HEK293T (cell line): Measurements from ENCODE around the gene TMEM259.

Experiments
- ARNT ChIP-seq: fragments of 450-650 bp; IDR thresholded peaks from 2 replicates; pipeline ENCODE4 v1.6.1; 2017; ENCODE audit warnings: mild to moderate bottlenecking
- BHLHE40 ChIP-seq: fragments of 450-650 bp; IDR thresholded peaks from 2 replicates; pipeline ENCODE4 v1.6.1; 2016; ENCODE audit warnings: mild to moderate bottlenecking, moderate library complexity, borderline replicate concordance
- CTBP1 ChIP-seq: fragments of 450-650 bp; IDR thresholded peaks from 2 replicates; pipeline ENCODE4 v1.6.1; 2016; ENCODE audit warnings: borderline replicate concordance
- ELF4 ChIP-seq: fragments of 450-650 bp; IDR thresholded peaks from 2 replicates; pipeline ENCODE4 v1.6.1; 2017; ENCODE audit warnings: antibody characterized with exemption
- FOXA1 ChIP-seq: fragments of 450-650 bp; IDR thresholded peaks from 2 replicates; pipeline ENCODE4 v1.6.1; 2016; ENCODE audit warnings: mild to moderate bottlenecking
- FOXK2 ChIP-seq: fragments of 450-650 bp; IDR thresholded peaks from 2 replicates; pipeline ENCODE4 v1.6.1; 2016; ENCODE audit warnings: mild to moderate bottlenecking
- FOXM1 ChIP-seq: fragments of 450-650 bp; IDR thresholded peaks from 2 replicates; pipeline ENCODE4 v1.6.1; 2017; ENCODE audit warnings: mild to moderate bottlenecking, borderline replicate concordance
- HDGF ChIP-seq: fragments of 450-650 bp; IDR thresholded peaks from 2 replicates; pipeline ENCODE4 v1.6.1; 2017; ENCODE audit warnings: antibody characterized with exemption, borderline replicate concordance
- NFRKB ChIP-seq: fragments of 450-650 bp; IDR thresholded peaks from 2 replicates; pipeline ENCODE4 v1.6.1; 2016; ENCODE audit warnings: mild to moderate bottlenecking, moderate library complexity
- PKNOX1 ChIP-seq: fragments of 450-650 bp; IDR thresholded peaks from 2 replicates; pipeline ENCODE4 v1.6.1; 2016
- SP1 ChIP-seq: fragments of 450-650 bp; IDR thresholded peaks from 2 replicates; pipeline ENCODE4 v1.6.1; 2017
- SUZ12 ChIP-seq: fragments of 450-650 bp; IDR thresholded peaks from 2 replicates; pipeline ENCODE4 v1.6.1; 2016; ENCODE audit warnings: mild to moderate bottlenecking
- TARDBP ChIP-seq: fragments of 450-650 bp; IDR thresholded peaks from 2 replicates; pipeline ENCODE4 v1.6.1; 2016
- ZNF384 ChIP-seq: fragments of 450-650 bp; IDR thresholded peaks from 2 replicates; pipeline ENCODE4 v1.6.1; 2016

GRCh38 chr19:972281-972680 lies 48.6 kb downstream of the TMEM259 start:
- TF ChIP-seq FOXK2 (no peak), SP1 (no peak), TARDBP (no peak), NFRKB (no peak), PKNOX1 (no peak), SUZ12 (no peak), ZNF384 (no peak), FOXM1 (no peak), BHLHE40 (no peak), FOXA1 (no peak), HDGF (no peak), CTBP1 (no peak), ELF4 (no peak), ARNT (no peak)
